H9 (cell line): ENCODE data around the gene ARHGAP25. TPM values are rescaled to one million over a fixed set of nuclear protein-coding genes. Genes with fewer than 3 reads are reported as not detected.

ENCODE experiments used
- DNase-seq: peaks from one replicate; pipeline ENCODE4 v3.0.0-alpha.2; 2017
- H2AFZ ChIP-seq: one replicate; pipeline ENCODE4 v1.6.1; 2013; ENCODE audit warnings: mild to moderate bottlenecking, low read length, control low read depth, moderate library complexity
- H2AK5ac ChIP-seq: 2 replicates; pipeline ENCODE4 v1.6.1; 2013; ENCODE audit warnings: low read length, control low read depth, mixed read lengths; ENCODE audit not compliant: insufficient read length
- H2BK120ac ChIP-seq: one replicate; pipeline ENCODE4 v1.6.1; 2013; ENCODE audit warnings: low read depth, mild to moderate bottlenecking, low read length, control low read depth, inconsistent platforms; ENCODE audit not compliant: poor library complexity, severe bottlenecking
- H2BK12ac ChIP-seq: 2 replicates; pipeline ENCODE4 v1.6.1; 2013; ENCODE audit warnings: low read length, control low read depth, mixed read lengths, low read depth; ENCODE audit not compliant: insufficient read length
- H2BK15ac ChIP-seq: 2 replicates; pipeline ENCODE4 v1.6.1; 2013; ENCODE audit warnings: low read depth, low read length, control low read depth
- H2BK20ac ChIP-seq: one replicate; pipeline ENCODE4 v1.6.1; 2013; ENCODE audit warnings: low read depth, mild to moderate bottlenecking, low read length, control low read depth, inconsistent platforms; ENCODE audit not compliant: poor library complexity, severe bottlenecking
- H2BK5ac ChIP-seq: 2 replicates; pipeline ENCODE4 v1.6.1; 2013; ENCODE audit warnings: low read length, control low read depth, mixed read lengths; ENCODE audit not compliant: insufficient read length
- H3K14ac ChIP-seq: 2 replicates; pipeline ENCODE4 v1.6.1; 2013; ENCODE audit warnings: low read length, control low read depth; ENCODE audit not compliant: insufficient read depth
- H3K18ac ChIP-seq: 2 replicates; pipeline ENCODE4 v1.6.1; 2013; ENCODE audit warnings: low read depth, mild to moderate bottlenecking, mixed read lengths, low read length, control low read depth; ENCODE audit not compliant: insufficient read length
- H3K23ac ChIP-seq: 2 replicates; pipeline ENCODE4 v1.6.1; 2013; ENCODE audit warnings: low read length, control low read depth, mixed read lengths, low read depth; ENCODE audit not compliant: insufficient read length
- H3K23me2 ChIP-seq: 2 replicates; pipeline ENCODE4 v1.6.1; 2013; ENCODE audit warnings: low read depth, mild to moderate bottlenecking, mixed read lengths, low read length, control low read depth; ENCODE audit not compliant: insufficient read length, poor library complexity, severe bottlenecking
- H3K27ac ChIP-seq: 2 replicates; pipeline ENCODE4 v1.5.1; 2013; ENCODE audit warnings: low read length, control low read depth, mixed read lengths, low read depth; ENCODE audit not compliant: insufficient read length
- H3K27me3 ChIP-seq: 2 replicates; pipeline ENCODE4 v1.6.1; 2013; ENCODE audit warnings: low read length, control low read depth, inconsistent platforms; ENCODE audit not compliant: insufficient read depth
- H3K4ac ChIP-seq: 2 replicates; pipeline ENCODE4 v1.6.1; 2013; ENCODE audit warnings: low read depth, mild to moderate bottlenecking, control low read depth, inconsistent platforms, low read length, moderate library complexity
- H3K4me1 ChIP-seq: 2 replicates; pipeline ENCODE4 v1.6.1; 2013; ENCODE audit warnings: low read length, control low read depth, inconsistent platforms; ENCODE audit not compliant: insufficient read depth
- H3K4me2 ChIP-seq: 2 replicates; pipeline ENCODE4 v1.6.1; 2013; ENCODE audit warnings: low read length, control low read depth, mixed read lengths; ENCODE audit not compliant: insufficient read length, insufficient read depth
- H3K56ac ChIP-seq: 2 replicates; pipeline ENCODE4 v1.6.1; 2013; ENCODE audit warnings: low read depth, mild to moderate bottlenecking, mixed read lengths, low read length, control low read depth; ENCODE audit not compliant: insufficient read length
- H3K79me1 ChIP-seq: 2 replicates; pipeline ENCODE4 v1.6.1; 2013; ENCODE audit warnings: low read depth, mild to moderate bottlenecking, moderate library complexity, low read length, control low read depth, inconsistent platforms; ENCODE audit not compliant: insufficient read depth, poor library complexity, severe bottlenecking
- H3K79me2 ChIP-seq: 2 replicates; pipeline ENCODE4 v1.6.1; 2013; ENCODE audit warnings: low read length, control low read depth, inconsistent platforms; ENCODE audit not compliant: insufficient read depth
- H3K9ac ChIP-seq: 2 replicates; pipeline ENCODE4 v1.6.1; 2013; ENCODE audit warnings: low read length, control low read depth, mixed read lengths; ENCODE audit not compliant: insufficient read length; ENCODE audit errors: extremely low read depth
- H3K9me3 ChIP-seq: one replicate; pipeline ENCODE4 v1.6.1; 2013; ENCODE audit warnings: low read depth, low read length, inconsistent platforms; ENCODE audit not compliant: control insufficient read depth
- H3T11ph ChIP-seq: one replicate; pipeline ENCODE4 v1.6.1; 2013; ENCODE audit warnings: mild to moderate bottlenecking, low read length, control low read depth, inconsistent platforms
- H4K20me1 ChIP-seq: one replicate; pipeline ENCODE4 v1.6.1; 2013; ENCODE audit not compliant: control insufficient read depth, insufficient read length, insufficient read depth
- H4K5ac ChIP-seq: 2 replicates; pipeline ENCODE4 v1.6.1; 2013; ENCODE audit warnings: low read depth, mild to moderate bottlenecking, mixed read lengths, low read length, control low read depth; ENCODE audit not compliant: insufficient read length
- H4K8ac ChIP-seq: replicated peaks from 2 replicates; pipeline ENCODE4 v1.6.1; 2013; ENCODE audit warnings: low read length, control low read depth, mixed read lengths, low read depth; ENCODE audit not compliant: insufficient read length
- H4K91ac ChIP-seq: 2 replicates; pipeline ENCODE4 v1.6.1; 2013; ENCODE audit warnings: low read depth, mild to moderate bottlenecking, moderate library complexity, mixed read lengths, low read length, control low read depth; ENCODE audit not compliant: insufficient read length
- H3K27ac Mint-ChIP-seq, 3 experiments: 2 replicates in 2 of 3; 3 replicates in 1 of 3; pipeline ENCODE4 v1.8.0; 2020 to 2021; ENCODE audit warnings: mixed read lengths in 3 of 3, mild to moderate bottlenecking in 1 of 3, moderate library complexity in 1 of 3
- H3K27me3 Mint-ChIP-seq: 2 replicates; pipeline ENCODE4 v1.8.0; 2021; ENCODE audit warnings: low read depth, mild to moderate bottlenecking, moderate library complexity, mixed read lengths
- H3K36me3 Mint-ChIP-seq, 3 experiments: 2 replicates in 2 of 3; 3 replicates in 1 of 3; pipeline ENCODE4 v1.8.0; 2020 to 2021; ENCODE audit warnings: low read depth in 3 of 3, mixed read lengths in 3 of 3; ENCODE audit not compliant: insufficient read depth in 1 of 3
- H3K4me1 Mint-ChIP-seq, 2 experiments: 2 replicates each; pipeline ENCODE4 v1.8.0; 2020; ENCODE audit warnings: mixed read lengths in 2 of 2
- H3K4me3 Mint-ChIP-seq, 2 experiments: 2 replicates in 1 of 2; 3 replicates in 1 of 2; pipeline ENCODE4 v1.8.0; 2020 to 2021; ENCODE audit warnings: mild to moderate bottlenecking in 2 of 2, mixed read lengths in 2 of 2, moderate library complexity in 1 of 2
- H3K9me3 Mint-ChIP-seq, 2 experiments: 2 replicates in 1 of 2; 3 replicates in 1 of 2; pipeline ENCODE4 v1.8.0; 2020; ENCODE audit warnings: mild to moderate bottlenecking in 2 of 2, mixed read lengths in 2 of 2, moderate library complexity in 1 of 2
- WGBS: extraction: QIAGEN DNeasy Blood & Tissue Kit; methylation state at CpG from one replicate; pipeline ENCODE4 v1.1.7; 2013; ENCODE audit warnings: missing lambda C conversion rate, low lambda C conversion rate, mixed read lengths; ENCODE audit not compliant: insufficient read length; ENCODE audit errors: extremely low coverage; 5-methylcytosine and 5-hydroxymethylcytosine counted together
- total RNA-seq: library from RNA; stranded (reverse); gene quantifications from 2 replicates; pipeline ENCODE4 v1.2.1, GENCODE V29; 2021
- TF ChIP-seq, protein P1 (sequence below): fragments of 200-600 bp; sonication (generic); conservative IDR thresholded peaks from 3 replicates; pipeline ENCODE4 v1.8.0; 2021; ENCODE audit warnings: antibody characterized with exemption, mild to moderate bottlenecking

ARHGAP25 gene
- total RNA-seq, 1 experiment from 2014 or later, result 1.3 TPM

DNA sequence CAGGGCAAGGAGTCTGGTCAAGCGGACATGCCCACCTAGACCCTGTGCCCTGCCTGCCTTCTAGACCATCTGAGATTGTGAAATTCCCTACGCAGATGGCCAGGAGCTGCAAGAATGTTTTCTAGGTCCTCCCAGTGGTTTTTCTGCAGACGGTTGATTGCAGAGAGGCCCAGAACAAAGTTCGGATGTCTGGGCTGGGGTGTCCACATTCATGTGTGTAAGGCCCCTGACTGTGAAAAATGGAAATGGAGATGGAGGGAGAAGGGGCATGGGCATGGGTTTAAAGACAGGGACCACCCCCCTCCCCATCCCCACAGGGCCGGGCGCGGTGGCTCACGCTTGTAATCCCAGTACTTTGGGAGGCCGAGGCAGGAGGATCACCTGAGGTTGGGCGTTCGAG lies 11.8 kb downstream of the ARHGAP25 start:
- H3K14ac ChIP-seq, result no peak overlapping the region
- H4K5ac ChIP-seq, result no peak overlapping the region
- no peak overlapping the region for H3K27ac ChIP-seq
- no peak overlapping the region for H4K8ac ChIP-seq
- H4K20me1 ChIP-seq, result no peaks in the 10 kb centered on the region
- H3K9me3 Mint-ChIP-seq, result no peaks in the 10 kb centered on the region; a peak in 1 of 5 replicates
- no peak overlapping the region for H2BK120ac ChIP-seq
- no peak overlapping the region for H3K56ac ChIP-seq
- H3K18ac ChIP-seq, result no peak overlapping the region
- H3K4ac ChIP-seq, result no peak overlapping the region
- H3K79me2 ChIP-seq, result no peaks in the 10 kb centered on the region
- H3K9me3 ChIP-seq, result no peaks in the 10 kb centered on the region
- peaks cover 13 to 28% of the 10 kb centered on the region in 2 experiments for H3K4me1 Mint-ChIP-seq
- H4K91ac ChIP-seq, result no peak overlapping the region
- no peak overlapping the region for H3K4me2 ChIP-seq
- peak; percentile 8 for DNase-seq
- H3K27me3 Mint-ChIP-seq, result no peaks in the 10 kb centered on the region; the same call in 1 of the 2 replicates
- no peak overlapping the region for H3T11ph ChIP-seq
- H2BK15ac ChIP-seq, result no peak overlapping the region
- no peak overlapping the region for H3K23ac ChIP-seq
- no peak overlapping the region for H3K27ac Mint-ChIP-seq
- no peak overlapping the region for H2BK5ac ChIP-seq
- H2AFZ ChIP-seq, result no peak overlapping the region
- no peaks in the 10 kb centered on the region for H3K23me2 ChIP-seq
- no CpG with 5 or more reads among the region's 11 CpGs for WGBS
- H2BK12ac ChIP-seq, result no peak overlapping the region
- TF ChIP-seq, protein P1, sequence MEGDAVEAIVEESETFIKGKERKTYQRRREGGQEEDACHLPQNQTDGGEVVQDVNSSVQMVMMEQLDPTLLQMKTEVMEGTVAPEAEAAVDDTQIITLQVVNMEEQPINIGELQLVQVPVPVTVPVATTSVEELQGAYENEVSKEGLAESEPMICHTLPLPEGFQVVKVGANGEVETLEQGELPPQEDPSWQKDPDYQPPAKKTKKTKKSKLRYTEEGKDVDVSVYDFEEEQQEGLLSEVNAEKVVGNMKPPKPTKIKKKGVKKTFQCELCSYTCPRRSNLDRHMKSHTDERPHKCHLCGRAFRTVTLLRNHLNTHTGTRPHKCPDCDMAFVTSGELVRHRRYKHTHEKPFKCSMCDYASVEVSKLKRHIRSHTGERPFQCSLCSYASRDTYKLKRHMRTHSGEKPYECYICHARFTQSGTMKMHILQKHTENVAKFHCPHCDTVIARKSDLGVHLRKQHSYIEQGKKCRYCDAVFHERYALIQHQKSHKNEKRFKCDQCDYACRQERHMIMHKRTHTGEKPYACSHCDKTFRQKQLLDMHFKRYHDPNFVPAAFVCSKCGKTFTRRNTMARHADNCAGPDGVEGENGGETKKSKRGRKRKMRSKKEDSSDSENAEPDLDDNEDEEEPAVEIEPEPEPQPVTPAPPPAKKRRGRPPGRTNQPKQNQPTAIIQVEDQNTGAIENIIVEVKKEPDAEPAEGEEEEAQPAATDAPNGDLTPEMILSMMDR, result no peak
- H2BK20ac ChIP-seq, result no peak overlapping the region
- H3K4me3 Mint-ChIP-seq, result no peak overlapping the region
- no peak overlapping the region for H3K9ac ChIP-seq
- H3K36me3 Mint-ChIP-seq, result peaks cover 0 to 6% (median 5%) of the 10 kb centered on the region in 3 experiments; a peak in 5 of 7 replicates
- H3K79me1 ChIP-seq, result no peaks in the 10 kb centered on the region
- H3K27me3 ChIP-seq, result no peaks in the 10 kb centered on the region
- H2AK5ac ChIP-seq, result no peak overlapping the region
- peaks cover 3% of the 10 kb centered on the region; the same call in 1 of the 2 replicates for H3K4me1 ChIP-seq
